Esophagus (tissue), 2 donors: Measurements from ENCODE around the gene PANX2. TPM values are rescaled to one million over a fixed set of nuclear protein-coding genes. Genes with fewer than 3 reads are reported as not detected.

Experiments
- H3K27ac ChIP-seq, 2 donors: one replicate each; pipeline ENCODE4 v1.5.1; 2013; ENCODE audit warnings: low read depth in 2 of 2, mild to moderate bottlenecking in 2 of 2, inconsistent platforms in 1 of 2, low read length in 1 of 2, moderate library complexity in 1 of 2
- H3K27me3 ChIP-seq, 2 donors: one replicate each; pipeline ENCODE4 v1.6.1; 2013; ENCODE audit warnings: low read length in 2 of 2, control low read depth in 1 of 2, mild to moderate bottlenecking in 1 of 2; ENCODE audit not compliant: insufficient read depth in 2 of 2, control insufficient read depth in 1 of 2
- H3K36me3 ChIP-seq, 2 donors: one replicate each; pipeline ENCODE4 v1.6.1; 2013; ENCODE audit warnings: low read length in 1 of 2; ENCODE audit not compliant: control insufficient read depth in 2 of 2, insufficient read depth in 2 of 2
- H3K4me1 ChIP-seq, 2 donors: one replicate each; pipeline ENCODE4 v1.6.1; 2013; ENCODE audit warnings: low read length in 1 of 2; ENCODE audit not compliant: control insufficient read depth in 2 of 2, insufficient read depth in 2 of 2
- H3K4me3 ChIP-seq, 2 donors: one replicate each; pipeline ENCODE4 v1.5.1; 2013; ENCODE audit warnings: low read length in 2 of 2, mild to moderate bottlenecking in 2 of 2, low read depth in 1 of 2, moderate library complexity in 1 of 2
- H3K9me3 ChIP-seq, 2 donors: one replicate each; pipeline ENCODE4 v1.6.1; 2013; ENCODE audit warnings: mild to moderate bottlenecking in 2 of 2, low read depth in 1 of 2, low read length in 1 of 2, moderate library complexity in 1 of 2; ENCODE audit not compliant: control insufficient read depth in 2 of 2, insufficient read depth in 1 of 2
- WGBS, 2 donors: extraction: QIAGEN DNeasy Blood & Tissue Kit; methylation state at CpG; one replicate each; pipeline ENCODE4 v1.1.7; 2013; 5-methylcytosine and 5-hydroxymethylcytosine counted together
- polyA plus RNA-seq, 2 donors: library from polyadenylated mRNA; stranded (reverse); fragments of 200-250 nt; gene quantifications; one replicate each; pipeline ENCODE4 v1.2.3, GENCODE V29; 2013
- donor health status: healthy with polysubstance abuse.
- donor health status: Bipolar disorder and iron deficiency.

The PANX2 gene
- polyA plus RNA-seq, 2 donors: 2.1 to 2.6 TPM

DNA sequence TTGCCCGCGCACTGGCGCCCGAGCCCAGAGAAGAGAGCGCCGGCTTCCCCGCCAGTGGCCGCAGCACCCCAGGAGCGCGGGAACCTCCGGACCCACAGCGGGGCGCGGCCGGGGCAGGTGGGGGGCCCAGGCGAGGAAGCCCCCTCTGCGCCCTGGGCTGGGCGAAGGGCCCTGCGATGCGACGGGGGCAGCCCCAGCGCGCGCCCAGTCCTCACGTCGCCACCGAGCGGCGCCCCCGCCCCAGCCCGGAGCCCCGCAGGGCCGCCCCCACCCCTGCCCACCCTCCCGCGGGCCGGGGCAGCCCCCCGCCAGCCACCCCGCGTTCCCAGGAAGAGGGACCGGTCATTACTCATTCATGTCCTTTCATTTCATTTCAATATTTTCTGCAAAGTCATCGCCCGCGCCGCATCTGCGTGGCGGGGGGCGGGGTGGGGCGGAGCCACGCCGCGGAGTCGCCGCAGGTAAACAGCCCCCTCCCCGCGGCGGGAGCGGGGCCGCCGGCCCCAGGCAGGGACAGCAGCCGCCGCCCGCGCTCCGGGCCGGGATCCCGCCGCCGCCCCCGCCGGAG lies 673 bp upstream of the PANX2 start:
- Histone ChIP-seq H3K4me1 (peaks cover 0 to 2% of the 10 kb centered on the region in 2 donors), H3K4me3 (peak overlapping the region; percentile 41 to 61), H3K9me3 (no peaks in the 10 kb centered on the region), H3K36me3 (no peaks in the 10 kb centered on the region), H3K27ac (no peak overlapping the region), H3K27me3 (no peaks in the 10 kb centered on the region)
- WGBS, 2 donors: 0 to 1% methylated on average over 54 to 70 of the region's 70 CpGs

- WGBS, 2 donors: 66 to 71% methylated on average over 14 to 15 of the region's 15 CpGs
- no peaks in the 10 kb centered on the region for H3K27me3 ChIP-seq
- no peak overlapping the region for H3K27ac ChIP-seq
- no peaks in the 10 kb centered on the region for H3K9me3 ChIP-seq
- H3K36me3 ChIP-seq: no peaks in the 10 kb centered on the region
- peaks cover 0 to 2% of the 10 kb centered on the region in 2 donors for H3K4me1 ChIP-seq
- H3K4me3 ChIP-seq: peak overlapping the region in 1 of 2 donors; percentile 61
Observed at GRCh38 chr22:50171319-50171964, 911 bp downstream of the PANX2 start.

- H3K36me3 ChIP-seq: no peaks in the 10 kb centered on the region
- H3K4me1 ChIP-seq: peaks cover 0 to 2% of the 10 kb centered on the region in 2 donors
- WGBS, 2 donors: 49 to 62% methylated on average over 13 of the region's 13 CpGs
- no peak overlapping the region for H3K4me3 ChIP-seq
- no peak overlapping the region for H3K27ac ChIP-seq
- no peaks in the 10 kb centered on the region for H3K27me3 ChIP-seq
- no peaks in the 10 kb centered on the region for H3K9me3 ChIP-seq
Observed at GRCh38 chr22:50171965-50172421, 1.5 kb downstream of the PANX2 start.

DNA sequence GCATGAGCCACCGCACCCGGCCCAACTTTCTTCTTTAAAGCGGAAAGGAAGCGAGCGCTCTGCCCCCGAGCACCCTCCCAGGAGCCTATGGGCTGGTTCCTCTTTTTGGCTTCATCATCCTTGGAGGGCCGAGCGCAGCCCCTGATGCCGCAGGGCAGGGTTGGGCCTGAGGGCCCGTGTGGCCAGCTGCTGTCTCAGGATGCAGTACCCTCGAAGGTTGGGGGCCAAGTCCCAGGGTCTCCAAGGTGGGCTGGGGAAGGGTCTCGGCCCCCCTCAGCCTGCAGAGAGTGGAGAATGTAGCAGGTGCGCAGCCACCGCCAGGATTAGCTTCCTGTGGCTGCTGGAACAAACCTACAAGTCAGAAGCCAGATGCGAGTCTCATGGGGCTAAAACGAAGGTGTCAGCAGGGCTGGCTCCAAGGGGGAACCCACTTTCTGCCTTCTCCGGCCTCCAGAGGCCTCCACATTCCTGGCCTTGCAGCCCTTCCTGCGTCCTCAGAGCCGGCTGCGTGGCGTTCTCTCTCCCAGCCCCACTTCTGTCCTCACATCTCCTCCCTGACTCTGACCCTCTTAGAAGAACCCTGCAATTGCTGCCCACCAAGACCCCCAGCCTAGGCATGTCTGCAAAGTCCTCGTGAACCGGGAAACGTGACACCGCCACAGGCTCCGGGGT lies 2.9 kb downstream of the PANX2 start:
- H3K4me1 ChIP-seq: peaks cover 0 to 2% of the 10 kb centered on the region in 2 donors
- no peaks in the 10 kb centered on the region for H3K9me3 ChIP-seq
- 75 to 80% methylated on average over 26 of the region's 26 CpGs for WGBS, 2 donors
- H3K36me3 ChIP-seq: no peaks in the 10 kb centered on the region
- no peak overlapping the region for H3K27ac ChIP-seq
- no peaks in the 10 kb centered on the region for H3K27me3 ChIP-seq
- H3K4me3 ChIP-seq: no peak overlapping the region

DNA sequence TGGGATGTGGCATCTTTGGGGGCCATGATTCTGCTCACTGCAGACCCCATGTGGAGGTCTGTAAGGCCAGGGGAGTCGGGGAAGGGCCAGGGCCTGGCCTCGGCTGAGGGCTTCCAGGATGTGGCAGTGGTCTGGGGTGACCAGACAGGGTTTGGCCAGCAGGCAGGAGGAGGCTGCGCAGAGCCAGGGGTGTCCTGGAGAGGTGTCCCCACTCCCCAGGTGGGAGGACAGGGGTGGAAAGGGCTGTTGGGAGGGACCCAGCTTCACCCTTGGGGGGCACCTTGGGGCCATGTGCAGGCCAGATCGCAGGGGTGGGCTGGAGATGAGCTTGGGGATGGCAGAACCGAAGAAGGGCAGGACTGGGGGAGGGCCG lies 3.4 kb downstream of the PANX2 start:
- Histone ChIP-seq H3K27me3 (no peaks in the 10 kb centered on the region), H3K4me1 (peaks cover 0 to 2% of the 10 kb centered on the region in 2 donors), H3K36me3 (no peaks in the 10 kb centered on the region), H3K4me3 (no peak overlapping the region), H3K9me3 (no peaks in the 10 kb centered on the region), H3K27ac (no peak overlapping the region)
- 81 to 89% methylated on average over 6 of the region's 6 CpGs for WGBS, 2 donors

DNA sequence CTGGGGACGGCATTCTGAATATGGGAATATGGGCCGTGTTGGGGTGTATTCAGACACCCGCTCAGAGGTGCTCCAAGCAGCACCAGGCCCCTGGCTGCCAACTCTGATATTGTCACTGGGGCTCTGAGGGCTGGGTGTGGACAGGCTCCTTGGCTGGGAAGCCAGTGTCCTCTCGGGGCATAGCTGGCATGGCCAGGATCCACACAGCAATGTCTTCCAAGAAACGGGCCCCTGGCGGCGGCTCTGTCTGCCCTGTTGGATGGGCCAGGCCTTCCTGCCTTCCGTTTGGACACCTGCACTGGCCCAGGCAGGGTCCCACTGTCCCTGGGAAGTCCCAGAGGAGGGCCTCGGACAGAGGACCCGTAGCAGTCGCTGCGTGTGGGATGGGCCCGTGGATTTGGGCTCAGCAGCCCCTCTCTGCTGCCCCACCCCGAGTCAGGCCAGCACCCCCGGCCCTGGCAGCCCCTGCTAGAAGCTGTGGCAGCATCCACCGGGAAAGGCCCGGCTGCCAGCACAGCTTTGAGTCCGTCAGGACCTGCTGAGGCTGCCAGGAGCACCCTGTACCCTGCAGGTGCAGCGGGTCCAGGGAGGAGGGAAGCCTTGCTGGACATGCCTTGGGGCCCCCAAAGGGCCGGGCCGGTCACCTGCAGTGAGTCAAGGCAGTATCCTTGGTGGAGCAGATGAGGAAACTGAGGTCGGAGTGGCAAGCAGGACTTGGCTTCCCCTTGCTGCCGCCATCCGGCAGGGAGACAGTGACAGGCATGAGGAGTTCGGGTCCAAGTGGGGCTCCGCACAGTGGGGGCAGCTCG lies 4.1 kb downstream of the PANX2 start:
- Histone ChIP-seq H3K27me3 (no peaks in the 10 kb centered on the region), H3K27ac (no peak overlapping the region), H3K36me3 (no peaks in the 10 kb centered on the region), H3K4me1 (peaks cover 0 to 2% of the 10 kb centered on the region in 2 donors), H3K4me3 (no peak overlapping the region), H3K9me3 (no peaks in the 10 kb centered on the region)
- 75 to 87% methylated on average over 27 of the region's 27 CpGs for WGBS, 2 donors

DNA sequence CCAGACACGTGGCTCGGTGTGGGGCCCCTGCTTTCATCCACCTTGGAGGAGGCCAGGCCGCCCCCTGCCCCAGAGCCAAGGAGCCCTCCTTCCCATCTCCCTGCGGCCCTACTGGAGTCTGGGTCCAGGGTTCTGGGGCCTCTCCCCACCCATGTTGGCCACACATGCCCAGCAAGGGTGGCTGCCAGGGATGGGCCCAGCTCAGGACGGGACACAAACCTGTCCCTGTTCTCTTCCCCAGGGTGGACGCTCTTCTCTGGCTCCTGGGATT lies 4.6 kb downstream of the PANX2 start:
- H3K27ac ChIP-seq: no peak overlapping the region
- peaks cover 0 to 2% of the 10 kb centered on the region in 2 donors for H3K4me1 ChIP-seq
- no peaks in the 10 kb centered on the region for H3K27me3 ChIP-seq
- no peak overlapping the region for H3K4me3 ChIP-seq
- no peaks in the 10 kb centered on the region for H3K36me3 ChIP-seq
- H3K9me3 ChIP-seq: no peaks in the 10 kb centered on the region
- WGBS, 2 donors: 88 to 89% methylated on average over 6 of the region's 6 CpGs

DNA sequence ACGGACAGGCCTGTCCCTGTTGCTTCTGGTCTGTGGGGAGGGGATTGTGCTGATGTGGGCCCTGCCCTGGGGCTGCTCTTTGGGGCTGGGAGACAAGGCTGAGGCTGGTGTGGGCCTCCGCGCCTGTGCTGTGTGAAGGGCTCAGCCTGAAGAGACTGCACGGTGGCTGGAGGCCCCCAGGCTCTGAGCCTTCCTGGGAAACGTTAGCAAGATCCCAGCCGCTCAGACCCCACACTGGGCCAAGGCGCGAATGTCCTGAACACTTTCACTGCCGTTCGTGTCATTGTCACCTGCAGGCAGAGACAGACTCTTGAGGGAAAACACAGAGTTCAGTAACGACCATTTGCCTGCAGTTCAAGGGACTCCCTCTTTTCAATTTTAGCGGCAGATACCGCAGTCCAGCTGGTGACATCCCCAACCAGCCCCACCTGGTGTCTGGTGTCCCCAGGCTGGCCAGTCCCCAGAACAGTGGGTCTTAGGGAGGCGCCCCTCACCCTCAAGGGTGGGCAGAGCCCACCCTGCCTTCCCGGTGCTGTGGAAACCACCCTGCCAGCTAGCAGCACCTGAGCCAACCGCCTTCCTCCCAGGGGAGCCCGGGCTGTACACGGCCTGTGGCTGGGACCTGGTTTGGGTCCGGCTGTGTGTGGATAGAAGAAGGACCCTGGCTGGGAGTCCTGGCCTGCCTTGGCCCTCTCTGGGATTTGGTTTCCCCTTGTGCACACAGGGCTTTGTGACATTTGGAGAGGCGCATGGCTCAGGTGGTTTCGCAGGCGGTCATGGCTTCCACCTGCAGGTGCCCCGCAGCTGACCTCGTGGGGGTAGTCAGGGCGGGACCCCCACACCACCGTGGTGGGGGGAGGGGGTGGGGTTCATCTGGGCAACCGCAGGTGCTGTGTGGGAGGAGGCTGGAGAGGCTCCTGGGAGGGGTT lies 5.7 kb downstream of the PANX2 start:
- Histone ChIP-seq H3K4me1 (peaks cover 0 to 2% of the 10 kb centered on the region in 2 donors), H3K27me3 (no peaks in the 10 kb centered on the region), H3K36me3 (no peaks in the 10 kb centered on the region), H3K4me3 (no peak overlapping the region), H3K27ac (no peak overlapping the region), H3K9me3 (no peaks in the 10 kb centered on the region)
- 79% methylated on average over 27 of the region's 27 CpGs for WGBS, 2 donors
